Measurements from ENCODE around the gene RPH3AL. TPM values are rescaled to one million over a fixed set of nuclear protein-coding genes. Genes with fewer than 3 reads are reported as not detected.

Gene RPH3AL
- total RNA-seq, 1 experiment from 2014 or later, result 3.0 TPM

DNA sequence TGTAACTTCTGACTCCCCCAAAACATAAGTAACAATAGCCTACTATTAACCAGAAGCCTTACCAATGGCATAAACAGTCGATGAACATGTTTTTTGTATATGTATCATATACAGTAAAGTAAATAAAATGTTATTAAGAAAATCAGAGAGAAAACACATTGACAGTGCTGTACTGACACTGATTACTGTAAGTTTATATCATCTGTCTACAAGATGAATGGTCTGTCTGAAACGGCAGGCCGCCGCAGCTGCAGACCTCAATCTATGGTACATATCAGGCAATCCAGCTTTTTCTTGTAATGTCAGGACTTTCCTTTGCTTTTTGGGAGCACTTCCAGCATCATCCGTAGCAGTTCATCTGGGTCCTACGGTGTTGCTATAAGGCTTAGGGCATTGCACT lies 44.2 kb upstream of the RPH3AL start:
- Histone ChIP-seq H2BK12ac (ENCODE audit: insufficient read length, low read depth, low read length) (no peak overlapping the region), H3K18ac (ENCODE audit: insufficient read length, low read depth, low read length) (no peak overlapping the region), H3K9ac (ENCODE audit: extremely low read depth, insufficient read length, low read length) (no peak overlapping the region), H4K91ac (ENCODE audit: insufficient read length, low read depth, low read length) (no peak overlapping the region), H3K79me2 (ENCODE audit: insufficient read depth, low read length) (no peaks in the 10 kb centered on the region), H2AFZ (ENCODE audit: low read length) (no peak overlapping the region), H2BK5ac (ENCODE audit: insufficient read length, low read length) (no peak overlapping the region), H2BK120ac (ENCODE audit: low read depth, low read length, poor library complexity, severe bottlenecking) (no peak overlapping the region), H3K79me1 (ENCODE audit: insufficient read depth, low read depth, low read length, poor library complexity, severe bottlenecking) (no peaks in the 10 kb centered on the region), H3K56ac (ENCODE audit: insufficient read length, low read depth, low read length) (no peak overlapping the region), H3K4ac (ENCODE audit: low read depth, low read length) (no peak overlapping the region), H3K4me1 (ENCODE audit: insufficient read depth, low read length) (no peaks in the 10 kb centered on the region), H3K27me3 (ENCODE audit: insufficient read depth, low read length) (no peaks in the 10 kb centered on the region), H3K9me3 (ENCODE audit: control insufficient read depth, low read depth, low read length) (no peaks in the 10 kb centered on the region), H3K4me2 (ENCODE audit: insufficient read depth, insufficient read length, low read length) (no peak overlapping the region), H2AK5ac (ENCODE audit: insufficient read length, low read length) (no peak overlapping the region), H2BK15ac (ENCODE audit: low read depth, low read length) (no peak overlapping the region), H4K8ac (replicated peaks; ENCODE audit: insufficient read length, low read depth, low read length) (no peak overlapping the region), H3K23me2 (ENCODE audit: insufficient read length, low read depth, low read length, poor library complexity, severe bottlenecking) (no peaks in the 10 kb centered on the region), H3K23ac (ENCODE audit: insufficient read length, low read depth, low read length) (no peak overlapping the region), H3K27ac (ENCODE audit: insufficient read length, low read depth, low read length) (no peak overlapping the region), H2BK20ac (ENCODE audit: low read depth, low read length, poor library complexity, severe bottlenecking) (no peak overlapping the region), H3K14ac (ENCODE audit: insufficient read depth, low read length) (no peak overlapping the region), H4K20me1 (ENCODE audit: control insufficient read depth, insufficient read depth, insufficient read length) (no peaks in the 10 kb centered on the region), H4K5ac (ENCODE audit: insufficient read length, low read depth, low read length) (no peak overlapping the region), H3T11ph (ENCODE audit: low read length) (no peak overlapping the region)
- Mint-ChIP-seq H3K9me3 (no peaks in the 10 kb centered on the region; a peak in 2 of 5 replicates), H3K27me3 (ENCODE audit: low read depth) (peaks cover 41% of the 10 kb centered on the region), H3K36me3 (ENCODE audit: insufficient read depth in 1 of 3, low read depth in 3 of 3) (no peaks in the 10 kb centered on the region), H3K27ac (no peak overlapping the region), H3K4me1 (no peaks in the 10 kb centered on the region), H3K4me3 (no peak overlapping the region)
- whole genome bisulfite sequencing (ENCODE audit: extremely low coverage, insufficient read length, low lambda C conversion rate), result no CpG with 5 or more reads among the region's 6 CpGs
- no peak for DNase-seq
- TF ChIP-seq, protein P1, sequence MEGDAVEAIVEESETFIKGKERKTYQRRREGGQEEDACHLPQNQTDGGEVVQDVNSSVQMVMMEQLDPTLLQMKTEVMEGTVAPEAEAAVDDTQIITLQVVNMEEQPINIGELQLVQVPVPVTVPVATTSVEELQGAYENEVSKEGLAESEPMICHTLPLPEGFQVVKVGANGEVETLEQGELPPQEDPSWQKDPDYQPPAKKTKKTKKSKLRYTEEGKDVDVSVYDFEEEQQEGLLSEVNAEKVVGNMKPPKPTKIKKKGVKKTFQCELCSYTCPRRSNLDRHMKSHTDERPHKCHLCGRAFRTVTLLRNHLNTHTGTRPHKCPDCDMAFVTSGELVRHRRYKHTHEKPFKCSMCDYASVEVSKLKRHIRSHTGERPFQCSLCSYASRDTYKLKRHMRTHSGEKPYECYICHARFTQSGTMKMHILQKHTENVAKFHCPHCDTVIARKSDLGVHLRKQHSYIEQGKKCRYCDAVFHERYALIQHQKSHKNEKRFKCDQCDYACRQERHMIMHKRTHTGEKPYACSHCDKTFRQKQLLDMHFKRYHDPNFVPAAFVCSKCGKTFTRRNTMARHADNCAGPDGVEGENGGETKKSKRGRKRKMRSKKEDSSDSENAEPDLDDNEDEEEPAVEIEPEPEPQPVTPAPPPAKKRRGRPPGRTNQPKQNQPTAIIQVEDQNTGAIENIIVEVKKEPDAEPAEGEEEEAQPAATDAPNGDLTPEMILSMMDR (conservative IDR thresholded peaks at IDR 0.05), result no peak

All from H9 (cell line).